ENCODE measurements around the gene TRIM38.

DNA sequence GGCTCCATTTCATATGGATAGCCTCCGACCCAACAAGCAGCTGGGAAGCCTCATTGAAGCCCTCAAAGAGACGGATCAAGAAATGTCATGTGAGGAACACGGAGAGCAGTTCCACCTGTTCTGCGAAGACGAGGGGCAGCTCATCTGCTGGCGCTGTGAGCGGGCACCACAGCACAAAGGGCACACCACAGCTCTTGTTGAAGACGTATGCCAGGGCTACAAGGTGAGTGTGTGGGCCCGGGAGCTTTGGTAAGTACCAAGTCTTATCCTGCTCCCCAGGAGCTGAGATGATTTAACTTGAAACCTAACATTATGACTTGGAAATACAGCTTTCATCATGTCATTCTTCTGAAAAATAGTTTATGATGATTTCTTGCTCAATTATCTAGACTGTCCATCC is 4.1 kb downstream of the TRIM38 start:
- no peak for TF ChIP-seq CTCF (IDR thresholded peaks at IDR 0.05)
- TF ChIP-seq EP300 (IDR thresholded peaks at IDR 0.05) = no peak
- no peak for TF ChIP-seq POLR2AphosphoS5 (IDR thresholded peaks at IDR 0.05)
- TF ChIP-seq POLR2A (IDR thresholded peaks at IDR 0.05) = no peak

Data from sigmoid colon (tissue), 4 donors.